Activated CD4-positive, alpha-beta T cell treated with anti-CD3 and anti-CD28 coated beads for 1 hour (primary cell): ENCODE data around the gene ATE1.
"Not testable (repeated sequence)": the region's sequence is repeated elsewhere in the genome, so short reads cannot be mapped to it uniquely, and the experiment has no call there.

Experiments used
- DNase-seq: peaks from one replicate; pipeline ENCODE4 v3.0.0-alpha.2; 2020

The ATE1 gene

GRCh38 chr10:121722665-121723064, 205.2 kb downstream of the ATE1 start:
- no peak for DNase-seq

- DNase-seq, result no peak
Observed at GRCh38 chr10:121721257-121721656, 206.6 kb downstream of the ATE1 start.

GRCh38 chr10:121715969-121716368, 211.9 kb downstream of the ATE1 start:
- no peak for DNase-seq

- DNase-seq, result no peak
Observed at GRCh38 chr10:121715076-121715475, 212.8 kb downstream of the ATE1 start.

GRCh38 chr10:121713486-121713885, 214.3 kb downstream of the ATE1 start:
- no peak for DNase-seq

GRCh38 chr10:121710971-121711370, 216.9 kb downstream of the ATE1 start:
- DNase-seq, result no peak

GRCh38 chr10:121710207-121710606, 217.6 kb downstream of the ATE1 start:
- DNase-seq, result no peak

- no peak for DNase-seq
Observed at GRCh38 chr10:121709675-121710073, 218.2 kb downstream of the ATE1 start.

GRCh38 chr10:121708728-121709674, 218.8 kb downstream of the ATE1 start:
- DNase-seq, result no peak

- no peak for DNase-seq
Observed at GRCh38 chr10:121702351-121703320, 225.2 kb downstream of the ATE1 start.

GRCh38 chr10:121700416-121700815, 227.4 kb downstream of the ATE1 start:
- no peak for DNase-seq

- DNase-seq, result not testable (repeated sequence)
Observed at GRCh38 chr10:121699703-121700102, 228.1 kb downstream of the ATE1 start.

- no peak for DNase-seq
Observed at GRCh38 chr10:121698902-121699301, 228.9 kb downstream of the ATE1 start.

- no peak for DNase-seq
Observed at GRCh38 chr10:121698336-121698735, 229.5 kb downstream of the ATE1 start.

GRCh38 chr10:121696854-121697253, 231.0 kb downstream of the ATE1 start:
- no peak for DNase-seq

- DNase-seq, result no peak
Observed at GRCh38 chr10:121695731-121696464, 231.9 kb downstream of the ATE1 start.

GRCh38 chr10:121694966-121695643, 232.7 kb downstream of the ATE1 start:
- DNase-seq, result no peak

GRCh38 chr10:121694327-121694965, 233.4 kb downstream of the ATE1 start:
- DNase-seq, result no peak

- DNase-seq, result no peak
Observed at GRCh38 chr10:121692626-121693025, 235.2 kb downstream of the ATE1 start.

- no peak for DNase-seq
Observed at GRCh38 chr10:121690970-121691369, 236.9 kb downstream of the ATE1 start.
